Adrenal gland (tissue), 5 donors: ENCODE measurements around the gene CCDC51.

Experiments
- CTCF ChIP-seq, 6 experiments: fragments of 450-650 bp in 4 of 6; fragments of 200-600 bp in 2 of 6; sonication (generic) in 1 of 6; IDR thresholded peaks; 1 replicate in 5 of 6; 2 replicates in 1 of 6; pipeline versions ENCODE4 v1.5.1 to v1.8.0; 2016 to 2021; ENCODE audit warnings: antibody characterized with exemption in 6 of 6, mild to moderate bottlenecking in 2 of 6, moderate library complexity in 1 of 6
- POLR2A ChIP-seq, 2 donors: fragments of 450-650 bp; IDR thresholded peaks; one replicate each; pipeline ENCODE4 v1.6.1; 2017; ENCODE audit warnings: antibody characterized with exemption in 2 of 2, mild to moderate bottlenecking in 2 of 2, moderate library complexity in 1 of 2
- donor health status: DM: no; HTN: no; CAD: no.

GRCh38 chr3:48467473-48468267 lies 27.8 kb upstream of the CCDC51 start:
- no peak for TF ChIP-seq CTCF (IDR thresholded peaks at IDR 0.05)
- TF ChIP-seq POLR2A (IDR thresholded peaks at IDR 0.05): no peak
